ENCODE results near the gene FOXD1. TPM values are rescaled to one million over a fixed set of nuclear protein-coding genes. Genes with fewer than 3 reads are reported as not detected.

Gene FOXD1
- total and polyA plus RNA-seq, 2 of the 8 experiments (the other 6 are each of a cell fraction or from before 2014, with no cell fraction given): 0.11 to 1.1 TPM

DNA sequence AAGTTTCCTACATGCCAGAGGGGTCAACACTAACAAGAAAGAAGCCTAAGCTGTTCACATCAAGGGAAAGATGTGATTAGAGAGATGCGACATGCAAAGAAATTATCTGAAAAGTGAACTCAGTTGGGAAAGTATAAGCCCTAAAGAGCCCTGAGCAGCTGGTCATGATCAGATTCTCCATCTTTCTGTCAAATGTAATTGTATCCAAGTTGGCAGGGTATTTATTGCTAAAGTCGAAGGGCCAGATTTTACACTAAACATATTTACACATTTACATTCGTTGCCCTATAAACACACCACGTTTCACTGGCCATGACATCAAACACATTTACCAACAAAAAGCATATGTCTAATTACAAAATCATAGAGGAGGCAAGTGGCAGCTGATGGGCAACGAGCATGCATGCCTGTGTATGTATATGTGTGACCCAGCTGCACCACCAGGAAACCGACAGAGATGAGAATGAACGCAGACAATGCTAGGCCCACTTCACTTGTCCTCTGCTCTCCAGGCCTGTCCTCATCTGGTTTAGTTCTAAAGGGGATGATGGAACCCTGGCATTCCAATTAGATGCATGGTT lies 6.3 kb downstream of the FOXD1 start:
- H3K9ac ChIP-seq (replicated peaks in 1 of 4; ENCODE audit: extremely low read depth in 1 of 4, low read depth in 3 of 4, low read length in 3 of 4): no peak overlapping the region
- H3K9me3 ChIP-seq (ENCODE audit: insufficient read depth in 2 of 2, low read depth in 1 of 2, low read length in 1 of 2): peaks cover 0 to 2% of the 10 kb centered on the region in 2 experiments; a peak in 1 of 4 replicates
- POLR2A ChIA-PET (ENCODE audit: partially characterized antibody): interaction anchor here (2.4 kb wide), 1 partner anchor 22 kb away, joined by 9 read pairs; no protein-coding TSS in a partner anchor
- no peak overlapping the region for H3K4ac ChIP-seq (replicated peaks; ENCODE audit: insufficient read length, low read depth, low read length)
- H3K27me3 ChIP-seq (replicated peaks in 1 of 4; ENCODE audit: control insufficient read depth in 3 of 4, extremely low read depth in 1 of 4, insufficient read depth in 3 of 4, low read length in 3 of 4): peaks cover 68 to 96% (median 82%) of the 10 kb centered on the region in 4 experiments
- no peaks in the 10 kb centered on the region for H3K79me2 ChIP-seq (ENCODE audit: control insufficient read depth in 1 of 2, insufficient read depth in 2 of 2, low read length in 2 of 2)
- DNase-seq (ENCODE audit: low read depth in 1 of 2, low spot score in 2 of 2) (no peak), FAIRE-seq (no peak)
- H4K20me1 ChIP-seq (replicated peaks in 1 of 2; ENCODE audit: control insufficient read depth in 1 of 2, insufficient read depth in 2 of 2, low read length in 2 of 2): peaks cover 5 to 7% of the 10 kb centered on the region in 2 experiments
- H3K23me2 ChIP-seq (ENCODE audit: low read depth, low read length): peaks cover 4% of the 10 kb centered on the region; the same call in 1 of the 2 replicates
- no peak overlapping the region for H2BK5ac ChIP-seq (ENCODE audit: low read depth, low read length)
- H2AFZ ChIP-seq (ENCODE audit: low read length): no peak overlapping the region
- H2BK120ac ChIP-seq (replicated peaks; ENCODE audit: low read depth, low read length): no peak overlapping the region
- H4K91ac ChIP-seq (replicated peaks; ENCODE audit: insufficient read length, low read length): no peak overlapping the region
- no peak overlapping the region for H3K4me3 ChIP-seq (ENCODE audit: extremely low read depth in 1 of 4, insufficient read depth in 2 of 4, low read depth in 3 of 4, low read length in 4 of 4)
- H2BK20ac ChIP-seq (ENCODE audit: low read length): no peak overlapping the region
- 42% methylated on average over 7 of the region's 7 CpGs; no CpG with 5 or more reads in 1 of the 2 experiments for WGBS, 2 experiments (ENCODE audit: extremely low coverage in 1 of 2, insufficient coverage in 1 of 2, insufficient read length in 1 of 2, insufficient replicate concordance in 2 of 2, low coverage in 1 of 2, low lambda C conversion rate in 2 of 2, missing lambda C conversion rate in 1 of 2)
- H2AK5ac ChIP-seq (ENCODE audit: low read depth, low read length): no peak overlapping the region
- H2BK12ac ChIP-seq (ENCODE audit: low read depth, low read length): no peak overlapping the region
- H2BK15ac ChIP-seq (ENCODE audit: low read length): no peak overlapping the region
- H3K56ac ChIP-seq (replicated peaks; ENCODE audit: insufficient read length, low read depth, low read length): no peak overlapping the region
- CTCF ChIA-PET (ENCODE audit: partially characterized antibody): interaction anchor here (1.2 to 3.3 kb wide), 8 partner anchors 9 to 227 kb away, joined by 3 to 16 read pairs (median 10); no protein-coding TSS in a partner anchor
- no peak overlapping the region for H3K14ac ChIP-seq (ENCODE audit: insufficient read length)
- no peaks in the 10 kb centered on the region for H3K36me3 ChIP-seq (ENCODE audit: control insufficient read depth in 2 of 4, insufficient read depth in 4 of 4, low read length in 3 of 4)
- peak; percentile 64 for TF ChIP-seq SUZ12 (IDR thresholded peaks at IDR 0.05; ENCODE audit: low read length)
- peak; percentile 68 for TF ChIP-seq EZH2 (IDR thresholded peaks at IDR 0.05; ENCODE audit: low read depth, low read length, severe bottlenecking)
- peak; percentile 83 for TF ChIP-seq RNF2 (IDR thresholded peaks at IDR 0.05; ENCODE audit: borderline replicate concordance, low read depth, low read length, missing control alignments, poor library complexity, severe bottlenecking)
- TF ChIP-seq, protein P1, sequence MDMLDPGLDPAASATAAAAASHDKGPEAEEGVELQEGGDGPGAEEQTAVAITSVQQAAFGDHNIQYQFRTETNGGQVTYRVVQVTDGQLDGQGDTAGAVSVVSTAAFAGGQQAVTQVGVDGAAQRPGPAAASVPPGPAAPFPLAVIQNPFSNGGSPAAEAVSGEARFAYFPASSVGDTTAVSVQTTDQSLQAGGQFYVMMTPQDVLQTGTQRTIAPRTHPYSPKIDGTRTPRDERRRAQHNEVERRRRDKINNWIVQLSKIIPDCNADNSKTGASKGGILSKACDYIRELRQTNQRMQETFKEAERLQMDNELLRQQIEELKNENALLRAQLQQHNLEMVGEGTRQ (IDR thresholded peaks at IDR 0.05; ENCODE audit: low read length): no peak
- H3K18ac ChIP-seq (ENCODE audit: extremely low read depth, low read length): no peak overlapping the region
- peaks cover 2 to 14% (median 5%) of the 10 kb centered on the region in 4 experiments for H3K4me1 ChIP-seq (replicated peaks in 1 of 4; ENCODE audit: control insufficient read depth in 3 of 4, insufficient read depth in 4 of 4, low read length in 3 of 4)
- H3K4me2 ChIP-seq (ENCODE audit: insufficient read depth in 1 of 2, low read depth in 2 of 2, low read length in 2 of 2): no peak overlapping the region
- H4K8ac ChIP-seq (ENCODE audit: extremely low read depth, insufficient read depth, low read length): no peak overlapping the region
- H4K5ac ChIP-seq (ENCODE audit: insufficient read length, low read depth, low read length): no peak overlapping the region
- H3K23ac ChIP-seq (ENCODE audit: insufficient read length): no peak overlapping the region
- H3K27ac ChIP-seq (ENCODE audit: low read depth, low read length): no peak overlapping the region
- H3K79me1 ChIP-seq (ENCODE audit: low read depth, low read length): no peaks in the 10 kb centered on the region

All from H1 (cell line).